GM10266 (cell line): Measurements from ENCODE around the gene CTNNA2.

Experiments
- DNase-seq: peaks from one replicate; pipeline ENCODE4 v3.0.0; 2012; ENCODE audit errors: extremely low spot score
- TF ChIP-seq, protein P1 (sequence below): IDR thresholded peaks from 2 replicates; pipeline ENCODE4 v1.5.1; 2012; ENCODE audit warnings: mild to moderate bottlenecking, low read depth; ENCODE audit not compliant: control insufficient read depth, insufficient read depth; ENCODE audit errors: missing control alignments

The CTNNA2 gene

DNA sequence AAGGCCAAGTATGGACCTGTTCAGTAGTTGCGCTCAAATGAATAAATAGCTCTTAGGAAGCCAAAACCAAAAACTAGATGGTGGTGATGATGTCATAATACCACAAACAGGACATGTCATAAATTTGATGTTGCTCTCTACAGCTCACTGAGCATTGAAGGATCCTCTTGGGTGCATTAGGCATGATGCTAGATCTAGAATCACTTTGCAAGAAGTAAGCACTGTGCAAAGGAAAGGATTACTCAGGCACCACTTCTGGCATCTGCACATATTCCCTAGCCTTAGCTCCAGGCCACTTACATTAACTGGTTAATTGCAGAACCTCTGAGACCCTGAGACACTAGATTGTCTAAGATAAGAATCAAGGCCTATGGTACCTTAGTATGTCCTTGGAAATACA lies 733.7 kb downstream of the CTNNA2 start:
- no peak for DNase-seq
- TF ChIP-seq, protein P1, sequence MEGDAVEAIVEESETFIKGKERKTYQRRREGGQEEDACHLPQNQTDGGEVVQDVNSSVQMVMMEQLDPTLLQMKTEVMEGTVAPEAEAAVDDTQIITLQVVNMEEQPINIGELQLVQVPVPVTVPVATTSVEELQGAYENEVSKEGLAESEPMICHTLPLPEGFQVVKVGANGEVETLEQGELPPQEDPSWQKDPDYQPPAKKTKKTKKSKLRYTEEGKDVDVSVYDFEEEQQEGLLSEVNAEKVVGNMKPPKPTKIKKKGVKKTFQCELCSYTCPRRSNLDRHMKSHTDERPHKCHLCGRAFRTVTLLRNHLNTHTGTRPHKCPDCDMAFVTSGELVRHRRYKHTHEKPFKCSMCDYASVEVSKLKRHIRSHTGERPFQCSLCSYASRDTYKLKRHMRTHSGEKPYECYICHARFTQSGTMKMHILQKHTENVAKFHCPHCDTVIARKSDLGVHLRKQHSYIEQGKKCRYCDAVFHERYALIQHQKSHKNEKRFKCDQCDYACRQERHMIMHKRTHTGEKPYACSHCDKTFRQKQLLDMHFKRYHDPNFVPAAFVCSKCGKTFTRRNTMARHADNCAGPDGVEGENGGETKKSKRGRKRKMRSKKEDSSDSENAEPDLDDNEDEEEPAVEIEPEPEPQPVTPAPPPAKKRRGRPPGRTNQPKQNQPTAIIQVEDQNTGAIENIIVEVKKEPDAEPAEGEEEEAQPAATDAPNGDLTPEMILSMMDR: no peak

DNA sequence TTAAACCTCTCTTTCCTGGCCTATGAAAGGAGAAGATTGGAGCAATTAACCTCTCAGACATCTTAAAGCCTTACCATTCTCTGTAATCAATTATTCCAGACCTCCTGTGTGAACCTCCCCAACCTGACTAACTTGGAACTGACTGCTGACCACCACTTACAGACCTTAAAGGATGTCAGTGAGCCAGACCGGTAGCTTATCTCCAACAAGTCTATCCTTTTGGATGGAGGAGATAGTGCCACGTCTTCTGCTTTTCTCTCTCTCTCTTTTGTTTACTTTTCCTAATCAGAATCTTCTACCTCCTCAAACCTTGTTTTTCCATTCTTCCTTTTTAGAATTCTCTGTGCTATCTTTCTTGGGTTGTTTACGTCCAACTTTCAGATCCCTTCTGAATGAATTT lies 734.5 kb downstream of the CTNNA2 start:
- TF ChIP-seq, protein P1: no peak
- no peak for DNase-seq

DNA sequence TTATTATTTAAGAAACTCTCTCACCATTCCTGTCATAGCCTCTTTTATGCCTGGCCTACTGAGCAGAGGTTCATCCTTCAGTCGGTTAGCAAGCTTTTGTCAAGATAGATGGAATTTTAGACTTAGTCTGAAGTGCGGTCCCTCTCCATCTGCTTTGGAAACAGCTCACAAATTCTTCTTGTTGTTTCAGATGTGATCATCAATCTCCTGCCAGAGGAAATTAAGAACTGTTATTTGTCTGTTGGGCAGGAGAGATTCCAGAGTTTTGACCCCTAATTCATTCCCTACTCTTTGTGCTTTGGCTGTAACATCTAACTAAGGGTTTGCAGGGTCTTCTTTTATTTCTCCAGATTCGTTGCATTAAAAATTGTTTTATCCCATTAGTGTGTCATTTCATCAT lies 735.3 kb downstream of the CTNNA2 start:
- DNase-seq: no peak
- TF ChIP-seq, protein P1: no peak

DNA sequence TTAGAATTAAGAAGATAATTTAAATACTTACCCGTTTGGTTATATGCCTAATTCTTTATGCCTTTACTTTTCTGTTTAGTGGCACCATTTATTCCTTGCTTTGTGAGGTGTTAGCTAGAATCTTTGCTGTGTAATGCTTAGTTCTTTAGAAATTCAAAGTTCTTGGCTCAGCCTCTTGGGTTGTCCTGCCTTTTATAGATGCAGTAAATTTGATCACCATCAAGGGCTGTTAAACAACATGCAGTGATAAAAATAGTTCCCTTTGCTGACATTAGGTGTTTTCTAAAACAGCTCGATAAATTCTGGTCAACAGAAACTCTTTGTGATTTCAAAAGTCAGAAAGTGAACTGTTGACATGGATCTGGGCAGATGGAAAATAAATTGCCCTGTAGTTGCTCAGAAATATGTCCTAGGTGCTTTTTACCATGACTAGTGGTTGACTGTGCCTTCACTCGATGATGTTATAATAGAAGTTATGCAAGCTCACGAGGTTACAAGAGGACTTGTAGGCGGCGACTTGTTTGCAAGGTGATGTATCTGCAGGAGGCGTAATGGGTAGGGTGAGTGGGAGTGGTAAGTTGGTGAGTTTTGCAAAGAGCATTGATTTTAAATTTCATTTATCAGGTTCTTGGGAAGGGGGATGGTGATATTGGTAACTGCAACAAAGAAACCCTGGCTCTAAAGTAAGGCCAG lies 739.6 kb downstream of the CTNNA2 start:
- DNase-seq: no peak
- TF ChIP-seq, protein P1: no peak

DNA sequence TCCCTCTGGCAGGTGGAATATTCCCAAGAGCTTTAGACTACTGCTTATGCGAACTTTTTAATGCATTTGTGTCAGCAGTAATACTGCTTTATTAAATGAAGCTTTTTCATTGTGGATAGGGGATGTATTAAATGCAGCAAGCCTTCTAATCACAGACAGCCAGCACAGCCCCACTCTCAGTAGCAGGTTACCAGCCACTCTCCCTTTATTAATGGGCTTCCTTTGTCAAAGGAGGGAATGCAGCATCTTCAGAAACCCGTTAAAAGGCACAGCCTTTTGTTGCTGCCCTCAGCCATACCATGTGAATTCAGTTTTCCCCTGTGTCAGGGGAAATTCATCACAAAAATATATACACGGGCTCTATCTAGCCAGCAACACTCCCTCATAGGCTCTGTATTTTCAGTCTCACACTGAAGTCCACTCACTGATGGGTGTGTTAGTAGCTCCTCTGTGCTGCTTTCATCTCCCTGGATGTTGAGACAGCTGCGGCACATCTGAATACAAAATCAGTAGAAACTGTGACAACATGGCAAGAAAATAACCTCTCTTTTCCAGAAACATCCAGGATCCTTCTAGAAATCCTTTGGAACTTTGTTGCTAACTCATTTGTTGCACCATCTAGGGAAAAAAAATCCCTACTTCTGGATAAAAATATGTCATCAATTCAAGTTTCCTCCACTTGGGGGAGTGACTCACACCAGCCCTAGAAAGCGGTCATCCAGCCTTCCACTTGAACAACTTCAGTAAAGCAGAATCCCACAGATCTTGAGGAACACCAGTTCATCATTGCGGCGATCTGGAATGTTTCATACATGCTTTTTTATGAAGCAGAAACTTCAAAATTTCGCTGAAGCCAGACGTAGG lies 743.3 kb downstream of the CTNNA2 start:
- TF ChIP-seq, protein P1: no peak

DNA sequence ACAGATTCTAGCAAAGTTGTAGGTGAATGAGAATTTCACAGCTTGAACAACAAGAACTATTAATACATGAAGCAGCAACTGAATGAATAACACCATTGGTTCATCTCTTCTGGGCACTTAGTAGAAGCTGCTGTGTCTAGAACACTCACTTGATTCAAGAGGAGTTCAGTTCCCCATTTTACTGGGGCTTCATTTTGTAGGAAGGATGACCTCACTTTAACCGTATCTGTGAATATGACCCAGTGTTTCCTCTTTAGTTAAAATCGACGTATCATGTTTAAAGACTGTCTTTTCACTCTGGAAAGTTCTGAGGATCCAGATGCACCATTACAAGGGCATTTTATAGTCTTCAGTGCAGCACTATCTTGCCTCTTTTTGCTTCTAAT lies 743.9 kb downstream of the CTNNA2 start:
- TF ChIP-seq, protein P1: no peak
- DNase-seq: no peak

More for the DNA sequence above, 743.3 kb downstream of the CTNNA2 start:
- no peak for DNase-seq

DNA sequence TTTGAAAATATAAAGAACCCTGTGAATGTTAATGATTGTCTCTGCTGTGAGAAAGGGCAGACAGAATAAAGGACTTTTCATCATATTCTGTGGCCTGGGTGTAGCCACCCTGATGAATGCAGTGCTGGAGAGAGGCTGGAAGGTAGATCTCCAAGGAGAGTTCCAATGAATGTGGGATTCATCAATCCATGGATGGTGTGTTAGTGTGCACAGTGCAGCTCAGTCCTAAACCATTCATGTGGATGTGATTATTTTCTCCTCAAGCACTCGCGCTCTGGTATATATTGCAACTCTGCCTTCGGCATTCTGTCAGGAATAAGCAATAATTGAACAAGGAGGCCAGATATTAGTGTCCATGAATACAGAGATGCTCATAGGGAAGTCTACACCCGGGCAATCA lies 744.6 kb downstream of the CTNNA2 start:
- TF ChIP-seq, protein P1: no peak
- no peak for DNase-seq
